ENCODE measurements around the gene FUNDC2. TPM values are rescaled to one million over a fixed set of nuclear protein-coding genes. Genes with fewer than 3 reads are reported as not detected.

FUNDC2 gene
- total RNA-seq, 2 donors from 2014 or later: 54.7 to 57.2 TPM

GRCh38 chrX:155027509-155028066, 944 bp downstream of the FUNDC2 start:
- TF ChIP-seq CTCF (IDR thresholded peaks at IDR 0.05): no peak
- Histone ChIP-seq H3K4me1 (peaks cover 4% of the 10 kb centered on the region), H3K9me3 (no peaks in the 10 kb centered on the region), H3K9ac (ENCODE audit: low read depth in 2 of 2, low read length in 2 of 2) (peak overlapping the region; percentile 65 to 83), H3K27ac (peak overlapping the region; percentile 96), H3K27me3 (no peaks in the 10 kb centered on the region), H3K4me3 (peak overlapping the region; percentile 43), H3K36me3 (no peaks in the 10 kb centered on the region)
- peak; percentile 29 for DNase-seq
- intact Hi-C loops (cut with DNase I): no loop called here

- H3K9ac ChIP-seq (ENCODE audit: low read depth in 2 of 2, low read length in 2 of 2): peak overlapping the region in 1 of 2 donors; percentile 65
- no peak for TF ChIP-seq CTCF (IDR thresholded peaks at IDR 0.05)
- H3K4me3 ChIP-seq: peak overlapping the region; percentile 43
- intact Hi-C loops (cut with DNase I): no loop called here
- H3K27me3 ChIP-seq: no peaks in the 10 kb centered on the region
- H3K9me3 ChIP-seq: no peaks in the 10 kb centered on the region
- peaks cover 4% of the 10 kb centered on the region for H3K4me1 ChIP-seq
- DNase-seq: no peak
- no peaks in the 10 kb centered on the region for H3K36me3 ChIP-seq
- peak overlapping the region; percentile 96 for H3K27ac ChIP-seq
These were observed 1.5 kb downstream of the FUNDC2 start for GRCh38 chrX:155028129-155028528.

- TF ChIP-seq CTCF (IDR thresholded peaks at IDR 0.05): no peak
- no peak overlapping the region for H3K9ac ChIP-seq (ENCODE audit: low read depth in 2 of 2, low read length in 2 of 2)
- H3K27me3 ChIP-seq: no peaks in the 10 kb centered on the region
- peaks cover 6% of the 10 kb centered on the region for H3K36me3 ChIP-seq
- DNase-seq: peak; percentile 23
- intact Hi-C loops (cut with DNase I): no loop called here
- H3K27ac ChIP-seq: no peak overlapping the region
- H3K4me3 ChIP-seq: no peak overlapping the region
- H3K4me1 ChIP-seq: peaks cover 4% of the 10 kb centered on the region
- no peaks in the 10 kb centered on the region for H3K9me3 ChIP-seq
These were observed 2.2 kb downstream of the FUNDC2 start for GRCh38 chrX:155028877-155029291.

GRCh38 chrX:155031657-155032056, 5.0 kb downstream of the FUNDC2 start:
- Histone ChIP-seq H3K27ac (no peak overlapping the region), H3K36me3 (peaks cover 7% of the 10 kb centered on the region), H3K9me3 (no peaks in the 10 kb centered on the region), H3K9ac (ENCODE audit: low read depth in 2 of 2, low read length in 2 of 2) (no peak overlapping the region), H3K4me3 (no peak overlapping the region), H3K4me1 (peaks cover 4% of the 10 kb centered on the region), H3K27me3 (no peaks in the 10 kb centered on the region)
- no peak for TF ChIP-seq CTCF (IDR thresholded peaks at IDR 0.05)
- DNase-seq: no peak
- intact Hi-C loops (cut with DNase I): no loop called here

- no peak for TF ChIP-seq CTCF (IDR thresholded peaks at IDR 0.05)
- Histone ChIP-seq H3K27me3 (no peaks in the 10 kb centered on the region), H3K27ac (no peak overlapping the region), H3K4me1 (no peaks in the 10 kb centered on the region), H3K4me3 (no peak overlapping the region), H3K9me3 (no peaks in the 10 kb centered on the region), H3K36me3 (peaks cover 7% of the 10 kb centered on the region), H3K9ac (ENCODE audit: low read depth in 2 of 2, low read length in 2 of 2) (no peak overlapping the region)
- intact Hi-C loops (cut with DNase I): no loop called here
- no peak for DNase-seq
These were observed 9.0 kb downstream of the FUNDC2 start for GRCh38 chrX:155035688-155036087.
